OCI-LY3 (cell line): ENCODE results near the gene DEPDC7.

Experiments
- EZH2phosphoT487 ChIP-seq: fragments of 200-600 bp; shearing (Covaris generic); IDR thresholded peaks from 2 replicates; pipeline ENCODE4 v1.6.1; 2018; ENCODE audit warnings: antibody characterized with exemption, mixed run types, low read depth
- TF ChIP-seq, protein P1 (sequence below): fragments of 200-600, 300-600 bp; sonication (generic); IDR thresholded peaks from 2 replicates; pipeline ENCODE4 v1.5.1; 2014; ENCODE audit warnings: antibody characterized with exemption, low read length, low read depth

DNA sequence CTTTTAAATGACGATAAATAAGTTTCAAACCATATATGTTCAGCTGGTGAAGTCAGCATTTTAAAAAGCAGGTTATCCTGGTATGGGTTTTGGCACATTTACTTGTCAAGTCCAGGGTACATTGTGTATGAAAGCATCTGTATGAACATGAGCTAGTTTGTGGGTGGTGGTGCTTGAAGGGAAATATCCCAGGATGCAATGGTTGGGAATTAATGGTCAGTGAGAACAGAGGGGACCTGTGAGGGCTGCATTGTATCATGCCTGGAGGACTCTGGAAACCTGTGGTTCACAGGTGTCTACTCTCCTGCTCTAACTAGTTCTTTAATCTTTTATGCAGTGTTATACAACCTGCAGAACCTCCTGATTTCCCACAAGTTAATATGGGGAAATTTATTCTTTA lies 5.8 kb downstream of the DEPDC7 start:
- TF ChIP-seq, protein P1, sequence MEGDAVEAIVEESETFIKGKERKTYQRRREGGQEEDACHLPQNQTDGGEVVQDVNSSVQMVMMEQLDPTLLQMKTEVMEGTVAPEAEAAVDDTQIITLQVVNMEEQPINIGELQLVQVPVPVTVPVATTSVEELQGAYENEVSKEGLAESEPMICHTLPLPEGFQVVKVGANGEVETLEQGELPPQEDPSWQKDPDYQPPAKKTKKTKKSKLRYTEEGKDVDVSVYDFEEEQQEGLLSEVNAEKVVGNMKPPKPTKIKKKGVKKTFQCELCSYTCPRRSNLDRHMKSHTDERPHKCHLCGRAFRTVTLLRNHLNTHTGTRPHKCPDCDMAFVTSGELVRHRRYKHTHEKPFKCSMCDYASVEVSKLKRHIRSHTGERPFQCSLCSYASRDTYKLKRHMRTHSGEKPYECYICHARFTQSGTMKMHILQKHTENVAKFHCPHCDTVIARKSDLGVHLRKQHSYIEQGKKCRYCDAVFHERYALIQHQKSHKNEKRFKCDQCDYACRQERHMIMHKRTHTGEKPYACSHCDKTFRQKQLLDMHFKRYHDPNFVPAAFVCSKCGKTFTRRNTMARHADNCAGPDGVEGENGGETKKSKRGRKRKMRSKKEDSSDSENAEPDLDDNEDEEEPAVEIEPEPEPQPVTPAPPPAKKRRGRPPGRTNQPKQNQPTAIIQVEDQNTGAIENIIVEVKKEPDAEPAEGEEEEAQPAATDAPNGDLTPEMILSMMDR = no peak
- TF ChIP-seq EZH2phosphoT487 = no peak
